IPS DF 4.7 (cell line): ENCODE results near the gene PRR14L.

ENCODE experiments used
- DNase-seq: peaks from one replicate; pipeline ENCODE4 v3.0.0-alpha.2; 2013; ENCODE audit warnings: low spot score; ENCODE audit errors: extremely low read depth

The PRR14L gene

GRCh38 chr22:31646186-31647019 lies 103.5 kb downstream of the PRR14L start:
- no peak for DNase-seq

DNA sequence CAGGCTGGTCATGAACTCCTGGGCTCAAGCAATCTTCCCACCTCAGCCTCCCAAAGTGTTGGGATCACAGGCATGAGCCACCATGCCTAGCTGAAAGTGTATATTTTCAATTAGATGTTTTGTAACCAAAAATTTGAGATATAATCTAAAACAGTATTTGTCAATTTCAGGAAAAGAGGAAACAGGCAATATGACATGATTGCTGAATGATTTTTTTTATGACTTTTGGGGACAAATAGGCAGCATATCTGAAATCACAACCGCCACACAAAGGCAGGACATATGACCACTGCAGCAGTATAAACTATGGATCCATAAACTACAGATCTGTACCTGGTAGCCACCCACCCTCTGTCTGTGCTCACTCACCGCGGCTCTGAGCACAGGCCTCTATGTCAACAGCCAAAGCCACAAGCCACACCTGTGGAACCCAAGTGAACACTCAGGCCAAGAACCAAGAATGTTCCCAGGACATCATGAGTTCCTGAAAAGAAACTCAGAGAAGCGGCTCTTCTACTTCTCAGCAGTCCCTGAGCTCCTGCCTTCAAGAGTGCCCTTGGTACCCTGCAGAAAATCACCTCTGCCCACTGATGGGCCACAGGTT lies 110.4 kb downstream of the PRR14L start:
- no peak for DNase-seq

DNA sequence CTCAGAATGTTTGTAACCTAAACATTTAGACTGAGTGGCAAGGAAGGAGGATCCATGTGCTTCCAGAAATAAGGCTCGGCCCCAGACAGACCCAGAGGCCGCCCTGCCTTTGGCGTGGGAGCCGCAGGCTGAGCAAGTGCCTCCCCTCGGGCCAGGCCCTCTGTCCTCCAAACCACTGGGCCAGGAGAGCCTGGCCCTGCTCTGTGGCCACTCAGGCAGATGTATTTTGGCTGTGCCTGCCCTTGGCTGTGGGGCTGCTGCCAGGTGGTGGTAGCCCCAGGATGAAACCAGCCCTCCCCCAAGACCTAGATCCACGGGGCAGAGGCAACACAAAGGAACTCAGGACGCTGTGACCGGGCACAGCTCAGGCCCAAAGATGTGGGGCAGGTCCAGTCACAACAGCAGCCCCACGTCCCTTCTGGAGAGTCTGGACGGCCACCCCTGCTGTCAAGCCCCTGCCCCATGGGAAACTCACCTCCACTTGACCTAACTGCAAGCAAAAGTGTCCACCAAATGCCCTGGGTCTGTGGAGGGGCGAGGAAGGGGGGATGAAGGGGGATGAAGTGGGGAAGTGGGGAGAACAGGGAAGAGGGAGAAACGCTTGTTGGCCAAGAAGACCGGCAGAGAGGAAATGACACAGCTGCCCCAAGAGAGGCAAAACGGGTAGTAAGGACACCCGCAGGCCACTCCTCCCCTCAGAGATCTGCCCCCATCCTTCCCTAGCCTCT lies 111.9 kb downstream of the PRR14L start:
- DNase-seq: no peak

DNA sequence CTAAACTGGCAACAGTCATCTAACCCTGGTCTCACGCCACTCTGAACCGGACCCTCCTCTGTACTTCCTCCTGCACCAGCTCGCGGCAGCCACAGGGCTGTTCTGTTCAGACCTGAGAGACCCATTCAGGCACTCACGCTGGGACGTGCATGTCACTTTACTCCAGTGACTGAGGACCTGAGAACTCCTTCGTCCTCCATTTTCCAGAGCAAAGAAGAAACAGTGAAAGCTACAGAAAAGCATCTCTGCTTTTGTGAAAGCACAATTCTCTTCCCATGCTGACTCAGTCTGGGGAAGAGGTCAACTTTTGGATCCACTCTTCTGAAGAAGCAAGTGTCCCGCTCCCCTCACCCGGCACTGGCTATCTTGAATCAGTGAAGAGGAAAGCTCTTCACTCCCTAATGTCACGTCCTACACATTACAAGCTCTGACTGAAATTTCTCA lies 112.5 kb downstream of the PRR14L start:
- no peak for DNase-seq

GRCh38 chr22:31635638-31636306 lies 114.2 kb downstream of the PRR14L start:
- no peak for DNase-seq

GRCh38 chr22:31631436-31631835 lies 118.5 kb downstream of the PRR14L start:
- DNase-seq: no peak
